IMR-90 (cell line): ENCODE results near the gene ATXN7L2. TPM values are rescaled to one million over a fixed set of nuclear protein-coding genes. Genes with fewer than 3 reads are reported as not detected.

ENCODE experiments used
- ATAC-seq: fragments of 200-7000 bp; cut with Tn5 transposase; 2 replicates; pipeline ENCODE4 v1.9.1; 2020; ENCODE audit warnings: low read depth, mild to moderate bottlenecking, moderate library complexity
- BruUV-seq: library from RNA; stranded (reverse); fragments of 400-500 nt; replicated peaks from 2 replicates; lab custom pipeline; 2021; lab: Mats Ljungman, UMichigan
- CTCF ChIA-PET: fragments of 300-600 bp; formaldehyde crosslinking; extraction: SDS; loops from one replicate; lab custom pipeline; 2021; ENCODE audit warnings: antibody characterized with exemption; lab: Yijun Ruan, JAX
- POLR2A ChIA-PET: fragments of 300-600 bp; sonication (Branson Sonifier 250); formaldehyde crosslinking; loops from one replicate; lab custom pipeline; 2022; ENCODE audit warnings: antibody characterized with exemption; ENCODE audit not compliant: unreplicated experiment; lab: Charles Lee
- DNase-seq: peaks from one replicate; pipeline ENCODE4 v3.0.0; 2013
- H2AFZ ChIP-seq: replicated peaks from 2 replicates; pipeline ENCODE3; 2013; ENCODE audit warnings: low read length, mild to moderate bottlenecking; ENCODE audit not compliant: poor library complexity
- H2AK5ac ChIP-seq: 2 replicates; pipeline ENCODE4 v1.6.1; 2013; ENCODE audit warnings: low read depth, low read length, inconsistent platforms
- H2AK9ac ChIP-seq: replicated peaks from 2 replicates; pipeline ENCODE3; 2013; ENCODE audit warnings: mild to moderate bottlenecking, low read depth, low read length, moderate library complexity; ENCODE audit not compliant: poor library complexity
- H2BK120ac ChIP-seq: 2 replicates; pipeline ENCODE4 v1.6.1; 2013; ENCODE audit warnings: low read depth, low read length, inconsistent platforms
- H2BK15ac ChIP-seq: 3 replicates; pipeline ENCODE4 v1.6.1; 2013; ENCODE audit warnings: low read depth, low read length, inconsistent platforms
- H2BK20ac ChIP-seq: 2 replicates; pipeline ENCODE4 v1.6.1; 2013; ENCODE audit warnings: low read depth, mild to moderate bottlenecking, inconsistent platforms, low read length, moderate library complexity
- H2BK5ac ChIP-seq: 2 replicates; pipeline ENCODE4 v1.6.1; 2013; ENCODE audit warnings: mild to moderate bottlenecking, low read depth, low read length, inconsistent platforms; ENCODE audit not compliant: poor library complexity, severe bottlenecking
- H3K14ac ChIP-seq: replicated peaks from 2 replicates; pipeline ENCODE4 v1.6.1; 2013; ENCODE audit warnings: low read depth, low read length, inconsistent platforms
- H3K18ac ChIP-seq: 2 replicates; pipeline ENCODE4 v1.6.1; 2013; ENCODE audit warnings: low read depth, low read length, control low read depth
- H3K23ac ChIP-seq: 2 replicates; pipeline ENCODE4 v1.6.1; 2013; ENCODE audit warnings: low read depth, low read length, inconsistent platforms
- H3K27ac ChIP-seq: 2 replicates; pipeline ENCODE4 v1.5.1; 2013; ENCODE audit warnings: mild to moderate bottlenecking, control low read depth, low read length; ENCODE audit not compliant: insufficient read depth
- H3K27me3 ChIP-seq: 2 replicates; pipeline ENCODE4 v1.6.1; 2013; ENCODE audit warnings: low read length; ENCODE audit not compliant: control insufficient read depth, insufficient read depth
- H3K36me3 ChIP-seq: 2 replicates; pipeline ENCODE4 v1.6.1; 2013; ENCODE audit warnings: low read length, mixed read lengths; ENCODE audit not compliant: control insufficient read depth, insufficient read depth
- H3K4ac ChIP-seq: 2 replicates; pipeline ENCODE4 v1.6.1; 2013; ENCODE audit warnings: low read depth, low read length, inconsistent platforms
- H3K4me1 ChIP-seq: 2 replicates; pipeline ENCODE4 v1.6.1; 2013; ENCODE audit warnings: low read length, mixed read lengths; ENCODE audit not compliant: control insufficient read depth, insufficient read depth
- H3K4me2 ChIP-seq: 2 replicates; pipeline ENCODE4 v1.6.1; 2013; ENCODE audit warnings: low read depth, mild to moderate bottlenecking, control low read depth, low read length, moderate library complexity
- H3K4me3 ChIP-seq: 2 replicates; pipeline ENCODE4 v1.5.1; 2013; ENCODE audit warnings: low read depth, mild to moderate bottlenecking, control low read depth, low read length, moderate library complexity; ENCODE audit not compliant: insufficient read depth
- H3K56ac ChIP-seq: 2 replicates; pipeline ENCODE4 v1.6.1; 2013; ENCODE audit warnings: low read length, inconsistent platforms; ENCODE audit not compliant: insufficient read depth; ENCODE audit errors: extremely low read depth
- H3K79me1 ChIP-seq, 2 experiments: 2 replicates each; pipeline ENCODE4 v1.6.1; 2013; ENCODE audit warnings: low read length in 2 of 2, inconsistent platforms in 1 of 2, low read depth in 1 of 2
- H3K9ac ChIP-seq: 2 replicates; pipeline ENCODE4 v1.6.1; 2013; ENCODE audit warnings: low read depth, low read length, control low read depth
- H3K9me1 ChIP-seq: 2 replicates; pipeline ENCODE4 v1.6.1; 2013; ENCODE audit warnings: low read length, inconsistent platforms; ENCODE audit not compliant: insufficient read depth
- H3K9me3 ChIP-seq: 2 replicates; pipeline ENCODE4 v1.6.1; 2013; ENCODE audit warnings: low read length; ENCODE audit not compliant: control insufficient read depth, insufficient read depth
- H4K20me1 ChIP-seq: 2 replicates; pipeline ENCODE4 v1.6.1; 2013; ENCODE audit warnings: low read length, inconsistent platforms; ENCODE audit not compliant: insufficient read depth
- H4K5ac ChIP-seq: 2 replicates; pipeline ENCODE4 v1.6.1; 2013; ENCODE audit warnings: mild to moderate bottlenecking, low read depth, low read length, control low read depth
- H4K8ac ChIP-seq, 2 experiments: 2 replicates each; pipeline ENCODE4 v1.6.1; 2013; ENCODE audit warnings: low read depth in 2 of 2, low read length in 2 of 2, control low read depth in 1 of 2, inconsistent platforms in 1 of 2
- H4K91ac ChIP-seq: 2 replicates; pipeline ENCODE4 v1.6.1; 2013; ENCODE audit warnings: low read depth, low read length, inconsistent platforms; ENCODE audit not compliant: insufficient read depth
- BHLHE40 ChIP-seq: fragments of 150-350 bp; IDR thresholded peaks from 2 replicates; pipeline ENCODE4 v1.6.1; 2016; ENCODE audit warnings: mild to moderate bottlenecking, low read depth, low read length
- CHD1 ChIP-seq: IDR thresholded peaks from 2 replicates; pipeline ENCODE4 v1.6.1; 2012; ENCODE audit warnings: low read depth, low read length, improper control_type of control experiment
- CTCF ChIP-seq: conservative IDR thresholded peaks from 2 replicates; pipeline ENCODE4 v1.5.1; 2012; ENCODE audit warnings: mild to moderate bottlenecking, low read depth, low read length, improper control_type of control experiment
- ELK1 ChIP-seq: fragments of 150-350 bp; IDR thresholded peaks from 2 replicates; pipeline ENCODE4 v1.6.1; 2016; ENCODE audit warnings: low read depth, mild to moderate bottlenecking, low read length, moderate library complexity, borderline replicate concordance
- FOS ChIP-seq: fragments of 150-350 bp; IDR thresholded peaks from 2 replicates; pipeline ENCODE4 v1.6.1; 2016; ENCODE audit warnings: low read depth, low read length
- MAFK ChIP-seq: IDR thresholded peaks from 2 replicates; pipeline ENCODE4 v1.6.1; 2012; ENCODE audit warnings: low read depth, low read length, improper control_type of control experiment
- MAZ ChIP-seq: IDR thresholded peaks from 2 replicates; pipeline ENCODE4 v1.6.1; 2012; ENCODE audit warnings: low read depth, mild to moderate bottlenecking, low read length, improper control_type of control experiment, moderate library complexity, borderline replicate concordance
- MXI1 ChIP-seq: IDR thresholded peaks from 2 replicates; pipeline ENCODE4 v1.6.1; 2012; ENCODE audit warnings: low read depth, mild to moderate bottlenecking, low read length, moderate library complexity, borderline replicate concordance
- NFE2L2 ChIP-seq: fragments of 150-350 bp; IDR thresholded peaks from 2 replicates; pipeline ENCODE4 v1.6.1; 2016; ENCODE audit warnings: low read depth, mild to moderate bottlenecking, low read length
- POLR2A ChIP-seq: IDR thresholded peaks from 2 replicates; pipeline ENCODE4 v1.6.1; 2012; ENCODE audit warnings: mild to moderate bottlenecking, low read depth, low read length
- RAD21 ChIP-seq: IDR thresholded peaks from 2 replicates; pipeline ENCODE4 v1.6.1; 2012; ENCODE audit warnings: low read length, improper control_type of control experiment
- RCOR1 ChIP-seq: IDR thresholded peaks from 2 replicates; pipeline ENCODE4 v1.6.1; 2012; ENCODE audit warnings: mild to moderate bottlenecking, low read length, improper control_type of control experiment; ENCODE audit not compliant: insufficient replicate concordance
- RFX5 ChIP-seq: IDR thresholded peaks from 2 replicates; pipeline ENCODE4 v1.8.0; 2012; ENCODE audit warnings: low read depth, mild to moderate bottlenecking, low read length, moderate library complexity
- SMC3 ChIP-seq: fragments of 150-350 bp; IDR thresholded peaks from 2 replicates; pipeline ENCODE4 v1.6.1; 2016; ENCODE audit warnings: low read depth, mild to moderate bottlenecking, antibody characterized with exemption, low read length, moderate library complexity
- USF2 ChIP-seq: fragments of 150-350 bp; IDR thresholded peaks from 2 replicates; pipeline ENCODE4 v1.6.1; 2017; ENCODE audit warnings: mild to moderate bottlenecking, antibody characterized with exemption, low read length, low read depth
- WGBS, 2 experiments: methylation state at CpG; one replicate each; pipeline versions ENCODE4 v1.1.5 to v1.1.7; 2013; ENCODE audit warnings: missing lambda C conversion rate in 2 of 2; ENCODE audit not compliant: insufficient read length in 1 of 2; ENCODE audit errors: extremely low coverage in 2 of 2; 5-methylcytosine and 5-hydroxymethylcytosine counted together
- dilution Hi-C: fragments of 300-500 bp; cut with HindIII; formaldehyde crosslinking; loops from one replicate; pipeline ENCODE4 v1.14.3; 2018; ENCODE audit warnings: low sequenced_read_pairs; ENCODE audit not compliant: unreplicated experiment
- in situ Hi-C: fragments of 300-500 bp; cut with MboI; formaldehyde crosslinking; loops from 3 replicates; pipeline ENCODE4 v1.14.3; 2019; ENCODE audit warnings: low sequenced_read_pairs, inconsistent platforms, mixed read lengths
- intact Hi-C: fragments of 100-400 bp; cut with micrococcal nuclease; formaldehyde crosslinking; loops from 2 replicates; pipeline ENCODE4 v1.10.0; 2022
- polyA plus RNA-seq, 3 experiments: library from polyadenylated mRNA; depleted of rRNA; stranded (reverse); fragments of >200 nt; gene quantifications; 2 replicates each; pipeline ENCODE4 v1.2.3, GENCODE V29; 2012; ENCODE audit warnings: low replicate concordance in 1 of 3
- total RNA-seq: library from RNA; depleted of rRNA; stranded (reverse); fragments of >200 nt; gene quantifications from 2 replicates; pipeline ENCODE4 v1.2.3, GENCODE V29; 2012

The ATXN7L2 gene
- total and polyA plus RNA-seq, 2 of the 4 experiments (the other 2 are of a cell fraction): 1.3 to 4.8 TPM

- H3K27me3 ChIP-seq: peaks cover 3% of the 10 kb centered on the region; the same call in 1 of the 2 replicates
- H3K18ac ChIP-seq: no peak overlapping the region
- peaks cover 22% of the 10 kb centered on the region for H3K9me1 ChIP-seq
- H3K4ac ChIP-seq: no peak overlapping the region
- ChIA-PET POLR2A (no interaction called here), CTCF (interaction anchor here (1.0 kb wide), 1 partner anchor 14 kb away, joined by 3 read pairs; no protein-coding TSS in a partner anchor)
- peaks cover 22% of the 10 kb centered on the region for H3K4me1 ChIP-seq
- H4K20me1 ChIP-seq: peaks cover 7% of the 10 kb centered on the region
- no peak overlapping the region for H3K27ac ChIP-seq
- no peak overlapping the region for H2BK15ac ChIP-seq
- no peak overlapping the region for H3K14ac ChIP-seq
- in situ Hi-C loops: no loop called here
- no peak overlapping the region for H3K4me2 ChIP-seq
- H2BK120ac ChIP-seq: no peak overlapping the region
- no TSS peak for BruUV-seq
- no peak overlapping the region for H2AFZ ChIP-seq
- intact Hi-C loops: no loop called here
- no peak overlapping the region for H2BK5ac ChIP-seq
- H3K9me3 ChIP-seq: no peaks in the 10 kb centered on the region
- no peak for TF ChIP-seq RCOR1
- no peak for TF ChIP-seq FOS
- no peak for TF ChIP-seq SMC3
- no peak for TF ChIP-seq MAZ
- no peak for TF ChIP-seq CTCF
- no peak for TF ChIP-seq BHLHE40
- no peak for TF ChIP-seq MAFK
- TF ChIP-seq CHD1: no peak
- no peak for TF ChIP-seq RAD21
- no peak for TF ChIP-seq USF2
- TF ChIP-seq ELK1: no peak
- no peak for TF ChIP-seq RFX5
- no peak for TF ChIP-seq NFE2L2
- TF ChIP-seq POLR2A: no peak
- TF ChIP-seq MXI1: no peak
- dilution Hi-C loops: no loop called here
- H4K5ac ChIP-seq: no peak overlapping the region
- H3K56ac ChIP-seq: no peak overlapping the region
- H3K36me3 ChIP-seq: peaks cover 2% of the 10 kb centered on the region; the same call in 1 of the 2 replicates
- H4K91ac ChIP-seq: no peak overlapping the region
- H3K79me1 ChIP-seq: peaks cover 0 to 16% of the 10 kb centered on the region in 2 experiments; a peak in 2 of 4 replicates
- no peak overlapping the region for H2AK9ac ChIP-seq
- no peak overlapping the region for H2BK20ac ChIP-seq
- DNase-seq: no peak
- ATAC-seq: no peak
- no CpG with 5 or more reads among the region's 1 CpG for WGBS, 2 experiments
- H3K9ac ChIP-seq: no peak overlapping the region
- H3K23ac ChIP-seq: no peak overlapping the region
- no peak overlapping the region for H2AK5ac ChIP-seq
- no peak overlapping the region for H4K8ac ChIP-seq
- no peak overlapping the region for H3K4me3 ChIP-seq
Measured at GRCh38 chr1:109504974-109505373, 21.3 kb downstream of the ATXN7L2 start.
